Fibroblast of lung (primary cell): ENCODE data around the gene ATP13A2. TPM values are rescaled to one million over a fixed set of nuclear protein-coding genes. Genes with fewer than 3 reads are reported as not detected.

Source experiments
- DNase-seq, 2 donors: peaks; one replicate each; pipeline versions ENCODE4 v3.0.0 to v3.0.0-alpha.2; 2010; ENCODE audit warnings: low read depth in 2 of 2
- H2AFZ ChIP-seq: 2 replicates; pipeline ENCODE4 v1.5.1; 2012; ENCODE audit warnings: low read length, control low read depth, inconsistent platforms
- H3K27ac ChIP-seq: 2 replicates; pipeline ENCODE4 v1.5.1; 2011; ENCODE audit warnings: low read length, control low read depth; ENCODE audit not compliant: insufficient read depth
- H3K27me3 ChIP-seq: 2 replicates; pipeline ENCODE4 v1.5.1; 2011; ENCODE audit warnings: mild to moderate bottlenecking, low read length; ENCODE audit not compliant: control insufficient read depth, insufficient read depth
- H3K36me3 ChIP-seq: 2 replicates; pipeline ENCODE4 v1.5.1; 2011; ENCODE audit warnings: low read length; ENCODE audit not compliant: control insufficient read depth, insufficient read depth
- H3K4me1 ChIP-seq: 2 replicates; pipeline ENCODE4 v1.5.1; 2011; ENCODE audit warnings: low read length; ENCODE audit not compliant: control insufficient read depth, insufficient read depth; ENCODE audit errors: extremely low read depth
- H3K4me2 ChIP-seq: 2 replicates; pipeline ENCODE4 v1.5.1; 2011; ENCODE audit warnings: low read length, control low read depth; ENCODE audit not compliant: insufficient read depth; ENCODE audit errors: extremely low read depth
- H3K4me3 ChIP-seq, 4 experiments: fragments of 200-600 bp in 1 of 4; sonication (generic) in 1 of 4; replicated peaks in 1 of 4; 2 replicates each; pipeline ENCODE4 v1.5.1; 2011 to 2016; ENCODE audit warnings: low read length in 4 of 4, low read depth in 3 of 4, mild to moderate bottlenecking in 3 of 4, control low read depth in 2 of 4, inconsistent platforms in 1 of 4, mixed read lengths in 1 of 4; ENCODE audit not compliant: insufficient read depth in 1 of 4; ENCODE audit errors: control extremely low read depth in 1 of 4
- H3K79me2 ChIP-seq: 2 replicates; pipeline ENCODE4 v1.5.1; 2012; ENCODE audit warnings: mild to moderate bottlenecking, low read length, inconsistent platforms; ENCODE audit not compliant: control insufficient read depth, insufficient read depth
- H3K9ac ChIP-seq: 2 replicates; pipeline ENCODE4 v1.5.1; 2011; ENCODE audit warnings: mild to moderate bottlenecking, low read length, control low read depth; ENCODE audit not compliant: insufficient read depth
- H3K9me3 ChIP-seq: 2 replicates; pipeline ENCODE4 v1.5.1; 2012; ENCODE audit warnings: low read depth, low read length; ENCODE audit not compliant: control insufficient read depth, insufficient read depth
- H4K20me1 ChIP-seq: 2 replicates; pipeline ENCODE4 v1.5.1; 2011; ENCODE audit warnings: low read length; ENCODE audit not compliant: control insufficient read depth, insufficient read depth; ENCODE audit errors: extremely low read depth
- EZH2 ChIP-seq: IDR thresholded peaks from 2 replicates; pipeline ENCODE4 v1.5.1; 2012; ENCODE audit warnings: low read length, control low read depth, mild to moderate bottlenecking; ENCODE audit errors: missing control alignments
- polyA plus RNA-seq, 2 donors: library from polyadenylated mRNA; depleted of rRNA in 1 of 2; stranded (reverse) in 1 of 2; unstranded in 1 of 2; fragments of >200 nt; gene quantifications; 2 replicates each; pipeline ENCODE4 v1.2.1, GENCODE V29; 2011 to 2012; ENCODE audit warnings: missing spikeins in 1 of 2
- total RNA-seq: library from RNA; depleted of rRNA; stranded (reverse); fragments of >200 nt; gene quantifications from 2 replicates; pipeline ENCODE4 v1.2.1, GENCODE V29; 2014
- TF ChIP-seq, protein P1 (sequence below), 2 donors: IDR thresholded peaks in 1 of 2; conservative IDR thresholded peaks in 1 of 2; 1 replicate in 1 of 2; 2 replicates in 1 of 2; pipeline ENCODE4 v1.5.1; 2011 to 2012; ENCODE audit warnings: low read length in 2 of 2, control low read depth in 1 of 2, inconsistent platforms in 1 of 2, low read depth in 1 of 2, mild to moderate bottlenecking in 1 of 2

ATP13A2 gene
- total and polyA plus RNA-seq, 2 donors (not counting 1 experiment from before 2014, with no cell fraction given), result 6.5 to 10.9 TPM

DNA sequence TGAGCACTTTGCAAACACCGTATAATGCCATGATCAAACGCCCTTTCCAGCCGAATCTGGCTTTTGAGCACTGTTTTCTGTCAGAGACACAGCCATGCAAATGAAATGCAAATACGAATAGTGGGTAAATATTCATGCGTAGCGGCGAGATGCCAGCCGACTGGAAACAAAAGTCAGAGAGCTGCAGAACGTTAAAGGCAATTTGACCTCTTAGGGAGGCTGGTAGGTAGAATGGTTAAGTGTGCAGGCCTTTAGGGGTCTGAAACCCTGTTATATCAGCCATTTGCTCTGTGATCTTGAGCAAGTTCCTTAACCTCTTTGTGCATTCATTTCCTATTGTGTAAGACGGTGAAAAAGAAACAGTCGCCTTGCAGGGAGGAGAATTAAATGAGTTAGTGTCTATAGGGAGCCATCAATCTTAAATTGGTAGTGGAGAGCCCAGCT, 48.6 kb upstream of the ATP13A2 start:
- H4K20me1 ChIP-seq, result no peaks in the 10 kb centered on the region
- no peak overlapping the region for H3K9ac ChIP-seq
- TF ChIP-seq, protein P1, sequence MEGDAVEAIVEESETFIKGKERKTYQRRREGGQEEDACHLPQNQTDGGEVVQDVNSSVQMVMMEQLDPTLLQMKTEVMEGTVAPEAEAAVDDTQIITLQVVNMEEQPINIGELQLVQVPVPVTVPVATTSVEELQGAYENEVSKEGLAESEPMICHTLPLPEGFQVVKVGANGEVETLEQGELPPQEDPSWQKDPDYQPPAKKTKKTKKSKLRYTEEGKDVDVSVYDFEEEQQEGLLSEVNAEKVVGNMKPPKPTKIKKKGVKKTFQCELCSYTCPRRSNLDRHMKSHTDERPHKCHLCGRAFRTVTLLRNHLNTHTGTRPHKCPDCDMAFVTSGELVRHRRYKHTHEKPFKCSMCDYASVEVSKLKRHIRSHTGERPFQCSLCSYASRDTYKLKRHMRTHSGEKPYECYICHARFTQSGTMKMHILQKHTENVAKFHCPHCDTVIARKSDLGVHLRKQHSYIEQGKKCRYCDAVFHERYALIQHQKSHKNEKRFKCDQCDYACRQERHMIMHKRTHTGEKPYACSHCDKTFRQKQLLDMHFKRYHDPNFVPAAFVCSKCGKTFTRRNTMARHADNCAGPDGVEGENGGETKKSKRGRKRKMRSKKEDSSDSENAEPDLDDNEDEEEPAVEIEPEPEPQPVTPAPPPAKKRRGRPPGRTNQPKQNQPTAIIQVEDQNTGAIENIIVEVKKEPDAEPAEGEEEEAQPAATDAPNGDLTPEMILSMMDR (conservative IDR thresholded peaks at IDR 0.05 in 1 of 2, IDR thresholded peaks at IDR 0.05 in 1 of 2; ENCODE audit: low read depth in 1 of 2, low read length in 2 of 2), result no peak
- TF ChIP-seq EZH2, result no peak
- H3K4me1 ChIP-seq, result no peaks in the 10 kb centered on the region
- no peaks in the 10 kb centered on the region for H3K9me3 ChIP-seq
- no peaks in the 10 kb centered on the region for H3K79me2 ChIP-seq
- H3K4me3 ChIP-seq, result no peak overlapping the region
- H3K27me3 ChIP-seq, result peaks cover 2% of the 10 kb centered on the region
- no peak overlapping the region for H2AFZ ChIP-seq
- H3K27ac ChIP-seq, result no peak overlapping the region
- no peak overlapping the region for H3K4me2 ChIP-seq
- no peaks in the 10 kb centered on the region for H3K36me3 ChIP-seq
- no peak for DNase-seq

DNA sequence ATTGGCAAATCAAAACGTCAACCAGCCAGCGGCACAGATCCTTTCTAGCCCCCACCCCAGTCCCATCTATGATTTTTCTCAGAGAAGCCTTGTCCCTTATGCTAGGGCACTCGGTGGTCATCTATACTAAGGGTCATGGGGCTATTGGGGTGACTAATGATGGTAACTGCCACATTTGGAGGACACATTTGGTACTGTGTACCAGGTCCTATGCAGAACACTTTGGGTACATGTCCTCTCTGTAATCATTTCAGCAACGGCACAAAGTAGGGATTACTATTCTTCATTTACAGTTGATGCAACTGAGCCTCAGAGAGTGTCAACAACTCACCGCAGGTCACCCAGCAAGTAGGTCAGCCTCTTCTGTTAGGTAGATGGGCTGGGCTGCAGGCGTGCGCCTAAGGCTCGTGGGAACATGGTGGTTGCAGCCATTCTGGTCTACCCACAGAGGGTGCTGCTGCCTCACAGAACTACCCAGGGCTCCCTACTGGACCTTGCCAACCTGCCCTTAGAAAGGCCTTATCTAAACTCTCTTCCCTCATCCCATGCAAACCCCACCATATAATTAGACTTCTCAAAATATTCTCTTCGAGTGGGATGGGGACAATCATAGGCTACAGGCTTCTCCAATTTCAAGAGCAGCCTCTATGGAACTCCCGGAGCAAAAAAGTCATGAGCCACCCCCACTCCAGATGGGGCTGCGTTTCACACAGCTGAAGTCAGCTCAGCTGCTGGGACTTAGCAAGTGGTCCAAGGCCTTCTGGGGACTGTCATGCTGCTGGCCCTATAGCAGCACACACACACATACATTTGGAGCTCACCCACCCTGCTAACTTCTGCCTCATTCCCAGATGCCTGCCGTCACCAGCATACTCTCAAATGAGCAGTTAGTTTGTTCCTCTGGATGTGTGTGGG, 47.9 kb upstream of the ATP13A2 start:
- H3K27me3 ChIP-seq, result peaks cover 2% of the 10 kb centered on the region
- H3K4me2 ChIP-seq, result no peak overlapping the region
- H3K4me1 ChIP-seq, result no peaks in the 10 kb centered on the region
- H3K79me2 ChIP-seq, result no peaks in the 10 kb centered on the region
- peak; percentile 68 for DNase-seq
- no peak overlapping the region for H3K4me3 ChIP-seq
- no peaks in the 10 kb centered on the region for H3K9me3 ChIP-seq
- no peak overlapping the region for H3K27ac ChIP-seq
- no peak overlapping the region for H2AFZ ChIP-seq
- H4K20me1 ChIP-seq, result no peaks in the 10 kb centered on the region
- no peaks in the 10 kb centered on the region for H3K36me3 ChIP-seq
- H3K9ac ChIP-seq, result no peak overlapping the region
- TF ChIP-seq EZH2, result no peak
- TF ChIP-seq, protein P1 (conservative IDR thresholded peaks at IDR 0.05 in 1 of 2, IDR thresholded peaks at IDR 0.05 in 1 of 2; ENCODE audit: low read depth in 1 of 2, low read length in 2 of 2), result peak; percentile 78 to 80

DNA sequence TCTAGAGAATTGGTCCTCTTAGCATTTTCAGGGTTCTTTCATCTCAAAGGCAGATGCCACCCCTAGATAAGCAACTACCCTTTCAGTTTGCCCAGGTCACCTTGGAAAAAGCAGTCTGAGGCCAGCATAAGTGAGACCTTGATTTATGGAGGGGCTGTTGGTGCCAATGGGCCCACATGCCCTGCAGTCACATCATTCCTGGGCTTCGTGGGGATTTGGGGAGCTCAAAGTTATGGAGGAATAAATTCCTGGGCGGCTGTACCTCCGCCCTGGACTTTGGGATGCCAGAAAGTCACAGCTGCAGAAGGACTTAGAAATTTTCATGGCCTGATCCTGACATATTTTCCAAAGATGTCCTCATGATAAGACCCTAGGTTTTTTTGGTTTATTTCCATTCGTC, 44.8 kb upstream of the ATP13A2 start:
- Histone ChIP-seq H3K4me2 (no peak overlapping the region), H3K9me3 (no peaks in the 10 kb centered on the region), H3K9ac (no peak overlapping the region), H3K27ac (no peak overlapping the region), H3K4me1 (peaks cover 2% of the 10 kb centered on the region), H3K79me2 (peaks cover 20% of the 10 kb centered on the region), H3K27me3 (peaks cover 2% of the 10 kb centered on the region), H3K36me3 (no peaks in the 10 kb centered on the region), H2AFZ (no peak overlapping the region), H3K4me3 (no peak overlapping the region), H4K20me1 (no peaks in the 10 kb centered on the region)
- no peak for TF ChIP-seq EZH2
- TF ChIP-seq, protein P1 (conservative IDR thresholded peaks at IDR 0.05 in 1 of 2, IDR thresholded peaks at IDR 0.05 in 1 of 2; ENCODE audit: low read depth in 1 of 2, low read length in 2 of 2), result no peak
- DNase-seq, result no peak
